Measurements from ENCODE around the gene ZGLP1. TPM values are rescaled to one million over a fixed set of nuclear protein-coding genes. Genes with fewer than 3 reads are reported as not detected.

ZGLP1 gene
- total and polyA plus RNA-seq, 2 of the 13 experiments (the other 11 are each of a cell fraction or from before 2014, with no cell fraction given): 2.4 to 3.0 TPM

DNA sequence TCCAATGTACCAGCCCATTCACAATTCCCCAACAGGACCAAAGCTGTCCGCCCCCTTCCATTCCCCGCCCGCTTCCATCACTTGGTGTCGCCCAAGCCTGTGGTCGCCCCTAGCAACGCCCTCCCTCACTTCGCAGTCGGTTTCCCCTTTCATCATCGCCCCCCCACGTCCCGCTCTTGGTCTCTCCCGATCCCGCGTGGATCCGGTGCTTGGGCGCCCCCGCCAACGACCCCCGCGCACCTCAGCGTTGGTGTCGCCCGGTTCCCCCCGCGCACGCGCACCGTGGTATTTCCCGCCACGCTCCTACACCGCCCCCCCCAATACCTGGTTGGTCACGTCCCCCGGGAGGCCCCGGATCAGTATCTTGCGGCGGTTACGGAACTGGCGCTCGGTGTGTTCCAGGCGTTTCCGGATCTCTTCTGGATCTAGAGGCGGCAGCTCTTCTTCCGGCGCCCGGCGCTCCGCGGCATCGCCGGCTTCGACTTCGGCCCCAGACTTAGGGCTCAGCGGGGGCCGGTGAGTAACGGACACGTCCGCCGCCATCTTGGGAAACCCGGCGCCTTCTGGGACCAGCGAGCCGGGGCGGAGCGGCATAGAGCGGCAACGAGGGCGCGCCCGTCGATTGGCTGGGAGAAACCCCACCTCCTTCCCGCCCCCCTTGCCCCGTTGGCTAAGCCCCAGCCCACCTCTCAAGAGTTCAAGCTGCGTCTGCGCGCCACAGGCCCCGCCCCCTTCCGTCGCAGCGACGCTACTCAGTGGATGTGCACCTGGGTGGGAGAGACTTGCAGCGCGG lies 23.5 kb upstream of the ZGLP1 start, which contains the start of gene RAVER1 (continued):
- TF ChIP-seq AHDC1 (CRISPR knock-in tag; IDR thresholded peaks at IDR 0.05; ENCODE audit: borderline replicate concordance) (no peak), ZNF605 (CRISPR knock-in tag; IDR thresholded peaks at IDR 0.05) (peak; percentile 47; the same call in 1 of the 2 replicates), REST (IDR thresholded peaks at IDR 0.05; ENCODE audit: borderline replicate concordance in 1 of 2, low read depth in 1 of 2, low read length in 2 of 2) (no peak), ZMYM3 (CRISPR knock-in tag; IDR thresholded peaks at IDR 0.05) (no peak), SOX6 (IDR thresholded peaks at IDR 0.05) (no peak), SOX6 (CRISPR knock-in tag; IDR thresholded peaks at IDR 0.05) (no peak; the same call in 1 of the 2 replicates), REL (CRISPR knock-in tag; conservative IDR thresholded peaks at IDR 0.05) (no peak), ISX (CRISPR knock-in tag; conservative IDR thresholded peaks at IDR 0.05) (0 out of 2 replicates have a peak, but pooled peaks have one; percentile 39), POLR2A (IDR thresholded peaks at IDR 0.05; ENCODE audit: insufficient read depth in 1 of 2, low read depth in 2 of 2, low read length in 2 of 2) (peak; percentile 75 to 92), JUND (CRISPR knock-in tag; IDR thresholded peaks at IDR 0.05) (no peak), ZNF354B (CRISPR knock-in tag; IDR thresholded peaks at IDR 0.05) (no peak), PRMT3 (CRISPR knock-in tag; IDR thresholded peaks at IDR 0.05; ENCODE audit: borderline replicate concordance, low read depth) (no peak), ZNF142 (CRISPR knock-in tag; IDR thresholded peaks at IDR 0.05) (0 out of 2 replicates have a peak, but pooled peaks have one; percentile 2)

Measured in HepG2 (cell line).